COR-L47 (cell line): ENCODE results near the gene PLIN5.

Experiments used
- DNase-seq: peaks from one replicate; lab custom pipeline; 2025; lab: John Stamatoyannopoulos, UW

Gene PLIN5

GRCh38 chr19:4488496-4488895 is 46.5 kb downstream of the PLIN5 start:
- DNase-seq, result no peak

GRCh38 chr19:4487572-4487971 is 47.5 kb downstream of the PLIN5 start:
- DNase-seq, result no peak

- no peak for DNase-seq
Measured at GRCh38 chr19:4483385-4483784, 51.6 kb downstream of the PLIN5 start.

DNA sequence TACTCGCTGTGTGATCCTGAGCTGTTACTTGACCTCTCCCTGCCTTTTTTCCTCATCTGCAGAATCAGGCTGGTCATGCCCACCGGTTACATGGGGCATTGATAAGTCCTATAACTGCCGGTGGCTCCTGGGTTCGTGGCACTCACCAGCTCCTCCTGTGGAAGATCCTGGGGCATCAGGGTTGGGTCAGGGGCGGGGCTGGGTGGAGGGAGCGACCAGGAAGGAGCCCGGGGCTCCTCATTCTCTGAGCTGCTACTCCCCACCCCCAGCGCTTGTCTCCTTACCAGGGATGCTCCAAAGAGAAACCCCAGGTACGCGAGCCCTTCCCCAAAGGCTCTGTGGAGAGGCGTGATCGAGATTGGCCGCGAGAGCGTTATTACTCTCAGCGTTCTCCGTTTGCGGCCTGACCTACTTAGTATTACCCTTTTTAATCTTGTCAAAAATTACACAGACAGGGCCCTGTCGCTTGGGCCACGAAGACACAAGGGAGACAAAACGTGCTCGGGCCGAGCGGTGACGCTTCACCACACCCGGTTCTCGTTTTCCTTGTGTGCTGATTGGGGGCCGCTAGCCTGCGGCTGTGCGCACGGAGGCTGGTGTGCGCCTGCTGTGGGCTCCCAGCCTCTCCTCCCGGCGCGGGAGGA is 52.2 kb downstream of the PLIN5 start:
- no peak for DNase-seq

DNA sequence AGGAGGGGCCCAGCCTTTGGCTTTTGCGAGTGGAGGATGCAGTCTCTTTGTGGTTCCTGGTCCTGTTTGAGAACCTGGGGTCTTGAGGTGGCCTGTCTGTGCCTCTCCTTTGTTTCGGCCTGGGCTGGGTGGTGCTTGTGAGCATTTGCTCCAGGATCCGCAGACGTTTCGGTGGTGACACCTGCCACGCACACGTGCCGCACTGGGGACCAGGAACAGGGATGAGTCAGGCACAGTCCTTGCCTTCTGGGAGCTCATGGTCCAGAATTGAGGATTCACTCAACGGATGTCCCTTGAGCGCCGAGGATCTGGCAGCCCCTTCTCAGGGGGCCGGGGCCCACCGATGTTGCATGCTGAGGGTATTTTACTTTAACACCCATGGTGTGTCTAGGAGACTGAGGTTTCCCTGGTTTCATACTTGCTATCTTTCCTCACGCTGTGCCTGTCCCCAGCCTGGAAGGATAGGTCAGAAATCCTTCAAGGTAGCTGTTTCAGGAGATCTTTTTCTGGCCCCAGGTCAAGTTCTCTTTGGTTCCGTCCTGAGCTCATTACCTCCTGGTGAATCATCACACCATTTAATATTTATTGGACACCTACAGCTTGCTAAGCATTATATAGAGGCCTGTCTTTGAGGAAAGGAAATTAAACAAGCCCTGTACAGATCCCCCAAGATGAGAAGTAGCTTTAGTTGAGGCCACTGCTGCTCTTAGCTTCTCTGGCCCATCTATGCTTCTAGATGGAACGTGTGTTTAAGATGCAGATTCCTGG is 57.8 kb downstream of the PLIN5 start:
- DNase-seq, result no peak

DNA sequence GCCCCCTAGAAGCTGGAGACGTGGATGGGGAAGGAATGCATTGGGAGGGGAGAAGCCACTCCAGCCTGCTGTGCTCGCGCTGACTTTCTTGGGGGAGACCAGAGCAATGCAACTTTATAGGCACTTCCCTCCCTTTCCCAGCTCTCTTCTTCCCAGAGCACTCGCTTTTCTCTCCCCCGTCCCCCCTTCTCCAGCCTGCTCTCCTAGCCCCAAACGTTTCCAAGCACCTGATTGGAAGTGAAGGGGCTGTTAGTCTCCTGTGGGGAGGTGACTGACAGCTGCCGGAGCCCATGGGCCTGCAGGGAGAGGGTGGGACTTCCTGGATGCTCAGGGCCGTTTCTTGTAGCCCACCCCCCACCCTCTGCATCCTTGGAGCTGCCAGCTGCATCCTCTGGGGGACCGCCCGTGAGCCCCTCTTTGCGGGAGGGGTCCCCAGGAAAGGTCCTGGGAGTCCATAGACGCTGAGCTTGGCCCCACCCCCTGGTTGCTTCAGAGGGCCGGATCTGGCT is 60.5 kb downstream of the PLIN5 start:
- DNase-seq, result peak; percentile 71

DNA sequence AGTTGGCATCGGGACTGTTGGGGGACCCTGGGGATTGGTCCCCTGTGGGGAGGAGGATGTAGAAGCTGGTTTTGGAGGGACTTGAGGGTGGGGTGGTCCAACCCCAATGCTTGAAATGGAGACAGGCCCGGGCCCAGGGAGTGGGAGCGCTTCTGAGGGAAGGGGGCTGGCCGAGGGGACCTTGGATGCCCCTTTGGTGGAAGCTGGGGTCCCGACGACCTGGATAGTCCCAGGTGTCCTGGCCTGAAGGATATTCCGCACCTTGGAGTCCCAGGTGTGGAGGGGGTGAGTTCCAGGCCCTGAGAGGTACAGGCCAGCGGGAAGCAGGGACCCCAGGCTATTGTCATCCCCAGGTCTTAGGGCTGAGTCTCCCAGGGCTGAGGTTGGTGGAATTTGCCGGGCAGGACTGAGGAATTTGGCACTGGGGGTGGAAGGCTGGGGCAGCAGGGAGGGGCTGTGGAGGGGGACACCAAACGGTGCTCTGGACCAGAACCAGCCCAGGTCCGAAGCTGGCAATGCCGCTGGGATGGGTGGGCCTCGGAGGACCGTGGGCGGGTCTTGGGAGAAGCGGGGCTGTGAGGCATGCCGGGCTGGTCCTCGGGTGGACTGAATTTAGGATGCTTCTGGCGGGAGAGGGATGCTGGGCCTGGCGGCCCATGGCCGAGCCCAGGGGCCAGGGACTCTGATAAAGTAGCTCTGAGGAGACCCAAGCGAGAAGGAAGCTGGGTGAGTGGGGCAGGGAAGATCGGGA is 61.1 kb downstream of the PLIN5 start:
- no peak for DNase-seq

GRCh38 chr19:4473011-4473762 is 61.8 kb downstream of the PLIN5 start:
- DNase-seq, result no peak
